HG02973 (cell line): ENCODE data around the gene PGAM5.

ENCODE experiments used
- ATAC-seq: cut with Tn5 transposase; IDR thresholded peaks from one replicate; pipeline ENCODE4 v1.9.1; 2021; ENCODE audit warnings: moderate library complexity; ENCODE audit not compliant: unreplicated experiment

Gene PGAM5

DNA sequence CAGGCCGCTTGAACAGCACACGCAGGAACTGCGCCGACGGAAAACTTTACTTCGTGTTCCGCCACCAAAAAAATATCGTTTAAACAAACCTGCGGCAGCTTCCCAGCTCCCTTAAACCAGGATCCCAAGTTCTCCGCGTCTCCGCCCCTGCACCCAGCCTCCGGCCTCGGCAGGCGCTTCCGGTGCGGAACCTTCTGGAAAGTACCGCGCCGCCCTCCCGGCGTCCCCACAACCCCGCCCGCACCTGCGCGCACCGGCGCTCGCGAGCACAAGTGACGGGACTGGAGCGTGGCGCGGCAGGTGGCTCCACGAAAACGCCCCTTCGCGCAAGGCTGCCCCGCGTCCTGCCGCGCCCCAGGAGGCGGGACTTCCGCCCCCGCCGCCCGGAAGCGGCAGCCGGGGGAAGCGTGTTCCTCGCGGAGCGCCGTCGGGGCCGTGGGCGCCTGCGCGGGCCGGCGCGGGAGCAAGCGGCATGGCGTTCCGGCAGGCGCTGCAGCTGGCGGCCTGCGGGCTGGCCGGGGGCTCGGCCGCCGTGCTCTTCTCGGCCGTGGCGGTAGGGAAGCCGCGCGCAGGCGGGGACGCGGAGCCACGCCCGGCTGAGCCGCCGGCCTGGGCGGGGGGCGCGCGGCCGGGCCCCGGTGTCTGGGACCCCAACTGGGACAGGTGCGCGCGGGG is at the start of gene PGAM5:
TSS of gene PGAM5 (plus strand) at position 438 of the 675 bp plus-strand sequence. CDS start at position 473, 35 bp downstream.
- peak; percentile 90 for ATAC-seq

DNA sequence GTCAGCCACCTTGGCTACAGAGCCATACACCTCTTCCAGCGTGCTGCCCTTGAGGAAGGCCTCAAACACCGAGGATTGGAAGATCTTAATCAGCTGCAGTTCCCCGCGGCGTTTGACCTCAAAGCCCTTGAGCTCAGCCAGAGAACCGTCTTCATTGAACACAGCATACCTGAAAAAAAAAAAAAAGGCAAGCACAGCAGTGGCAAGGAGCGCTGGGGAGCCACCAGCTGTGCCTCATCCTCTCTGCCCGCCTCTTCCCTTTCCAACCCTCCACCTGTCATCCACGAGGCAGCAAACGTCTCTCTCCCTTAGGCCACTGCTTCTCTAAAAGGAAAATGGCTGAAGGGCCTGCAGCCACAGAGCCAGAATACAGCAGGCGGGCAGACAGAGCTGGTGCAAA is 49.6 kb upstream of the PGAM5 start:
- no peak for ATAC-seq

DNA sequence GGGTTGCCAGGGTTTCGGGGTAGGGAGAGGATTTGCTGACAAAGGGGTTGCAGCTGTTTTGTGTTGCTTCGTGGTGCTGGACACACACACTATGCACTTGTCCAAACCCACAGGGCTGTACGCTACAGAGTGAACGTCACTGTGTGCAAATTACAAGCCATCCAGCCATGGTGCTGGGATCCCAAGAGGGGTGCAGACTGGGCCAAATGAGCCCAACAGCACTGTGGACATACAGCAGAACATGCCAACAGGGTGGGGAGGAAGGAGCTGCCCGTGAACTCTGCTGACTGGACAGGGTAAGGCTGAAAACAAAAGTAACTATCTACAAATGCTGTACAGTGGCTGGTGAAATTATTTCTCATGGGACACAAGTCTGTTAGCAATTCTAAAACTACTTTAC is 48.7 kb upstream of the PGAM5 start:
- no peak for ATAC-seq

DNA sequence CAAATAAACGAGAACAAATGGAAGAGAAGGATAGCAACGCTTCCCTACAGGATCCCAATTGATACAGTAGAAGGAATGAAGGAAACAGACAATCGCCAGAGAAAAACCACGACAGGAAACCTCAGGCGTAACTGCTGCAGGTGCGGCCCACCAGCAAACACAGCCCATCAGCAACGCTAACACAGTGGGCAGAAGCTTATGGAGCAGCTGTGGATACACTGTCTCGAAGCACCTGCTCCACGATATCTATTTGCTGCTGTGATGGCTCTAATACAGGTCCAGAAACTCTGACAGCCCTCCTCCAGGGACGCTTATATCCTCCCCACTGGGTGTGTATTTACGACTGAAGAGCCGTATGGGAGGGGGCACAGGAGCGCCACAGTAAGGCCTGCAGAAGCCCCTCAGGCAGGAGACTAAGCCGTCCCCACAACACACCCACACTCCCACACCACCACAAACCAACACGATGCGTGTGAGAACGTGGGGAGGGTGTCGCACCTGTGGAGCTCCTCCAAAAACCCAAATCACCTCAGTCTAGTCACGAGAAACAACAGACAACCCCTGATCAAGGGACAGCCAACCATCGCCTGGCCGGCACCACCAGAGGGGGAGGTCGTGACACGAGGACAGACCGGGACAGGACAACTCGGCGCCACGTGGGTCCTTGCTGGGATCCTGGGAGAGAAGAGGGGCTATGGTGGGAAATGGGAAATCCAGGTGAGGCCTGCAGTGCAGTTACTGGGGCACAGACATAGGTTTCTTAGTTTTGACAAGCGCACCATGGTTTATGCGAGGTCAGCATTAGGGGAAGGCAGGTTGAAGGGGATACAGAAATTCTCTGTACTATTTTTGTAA is 47.5 kb upstream of the PGAM5 start:
- ATAC-seq: no peak

DNA sequence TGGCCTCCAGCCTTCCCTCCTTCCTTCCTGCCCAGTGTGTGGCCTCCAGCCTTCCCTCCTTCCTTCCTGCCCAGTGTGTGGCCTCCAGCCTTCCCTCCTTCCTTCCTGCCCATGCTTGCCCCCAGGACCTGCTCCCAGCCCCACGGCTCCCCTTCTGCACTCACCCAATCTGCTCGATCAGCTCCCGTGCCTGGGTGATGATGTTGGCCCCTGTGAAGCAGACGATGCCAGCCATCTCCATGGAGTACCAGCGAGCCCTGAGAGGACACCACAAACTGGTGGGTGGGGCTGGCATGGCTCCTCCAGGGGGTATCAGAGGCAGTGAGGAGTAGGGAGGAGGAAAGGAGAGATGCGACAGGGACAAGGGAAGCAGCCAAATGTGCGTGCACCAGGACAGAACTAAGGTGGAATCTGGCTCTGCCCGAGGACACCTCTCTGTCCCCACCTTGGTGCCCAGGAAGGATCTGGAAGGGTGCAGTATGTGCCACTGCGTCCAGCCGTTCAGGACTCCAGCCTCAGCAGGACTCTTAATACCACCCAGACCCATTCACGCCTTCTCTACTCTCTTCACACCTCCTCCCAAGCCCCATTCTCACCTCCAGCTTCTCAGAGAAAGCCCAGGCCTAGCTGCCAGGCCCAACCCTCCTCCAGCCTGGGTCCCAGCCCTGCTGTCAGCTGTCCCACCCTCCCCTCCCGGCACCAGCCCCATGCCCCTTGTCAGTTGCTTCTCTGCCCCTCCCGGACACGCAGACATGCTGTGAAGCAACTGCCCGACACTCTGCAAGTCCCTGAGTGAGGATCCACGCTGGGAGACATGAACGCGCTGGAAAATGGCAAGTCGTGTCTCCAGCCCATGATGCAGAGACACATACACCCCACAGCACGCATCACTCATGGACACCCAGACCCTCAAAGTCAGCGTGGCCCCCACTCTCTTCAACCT is 46.2 kb upstream of the PGAM5 start:
- ATAC-seq: no peak

DNA sequence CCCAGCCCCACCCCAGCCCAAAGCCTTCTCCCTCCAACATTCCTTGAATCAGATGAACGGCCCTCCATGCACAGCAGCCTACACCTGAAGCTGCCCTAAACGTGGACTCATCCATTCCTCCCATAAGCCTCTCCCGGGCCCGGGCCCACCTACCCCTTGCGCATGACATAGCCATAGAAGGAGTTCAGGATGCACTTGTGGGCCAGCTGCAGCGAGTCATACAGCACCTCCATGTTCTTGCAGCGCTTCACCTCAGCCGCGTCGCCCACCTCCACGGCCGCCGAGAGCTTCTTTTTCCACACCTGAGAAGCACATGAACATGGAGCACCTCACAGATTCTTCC is 45.5 kb upstream of the PGAM5 start:
- ATAC-seq: no peak

DNA sequence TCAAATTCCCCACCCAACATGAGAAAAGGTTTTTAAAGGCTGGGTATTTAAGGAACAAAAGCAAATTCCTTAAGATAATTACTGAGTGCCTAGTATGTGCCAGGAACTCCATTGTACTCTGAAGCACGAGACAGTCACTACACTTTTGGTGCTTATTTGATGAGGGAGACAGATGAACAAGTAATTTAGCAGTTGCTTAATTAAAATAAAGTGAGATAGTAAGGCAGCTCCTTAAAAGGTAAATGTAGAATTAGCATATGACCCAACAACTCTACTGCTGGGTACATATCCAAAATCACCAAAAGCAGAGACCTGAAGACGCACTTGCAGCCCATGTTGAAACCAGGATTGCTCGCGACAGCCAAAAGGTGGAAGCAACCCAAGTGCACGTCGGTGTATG is 44.8 kb upstream of the PGAM5 start:
- ATAC-seq: no peak

DNA sequence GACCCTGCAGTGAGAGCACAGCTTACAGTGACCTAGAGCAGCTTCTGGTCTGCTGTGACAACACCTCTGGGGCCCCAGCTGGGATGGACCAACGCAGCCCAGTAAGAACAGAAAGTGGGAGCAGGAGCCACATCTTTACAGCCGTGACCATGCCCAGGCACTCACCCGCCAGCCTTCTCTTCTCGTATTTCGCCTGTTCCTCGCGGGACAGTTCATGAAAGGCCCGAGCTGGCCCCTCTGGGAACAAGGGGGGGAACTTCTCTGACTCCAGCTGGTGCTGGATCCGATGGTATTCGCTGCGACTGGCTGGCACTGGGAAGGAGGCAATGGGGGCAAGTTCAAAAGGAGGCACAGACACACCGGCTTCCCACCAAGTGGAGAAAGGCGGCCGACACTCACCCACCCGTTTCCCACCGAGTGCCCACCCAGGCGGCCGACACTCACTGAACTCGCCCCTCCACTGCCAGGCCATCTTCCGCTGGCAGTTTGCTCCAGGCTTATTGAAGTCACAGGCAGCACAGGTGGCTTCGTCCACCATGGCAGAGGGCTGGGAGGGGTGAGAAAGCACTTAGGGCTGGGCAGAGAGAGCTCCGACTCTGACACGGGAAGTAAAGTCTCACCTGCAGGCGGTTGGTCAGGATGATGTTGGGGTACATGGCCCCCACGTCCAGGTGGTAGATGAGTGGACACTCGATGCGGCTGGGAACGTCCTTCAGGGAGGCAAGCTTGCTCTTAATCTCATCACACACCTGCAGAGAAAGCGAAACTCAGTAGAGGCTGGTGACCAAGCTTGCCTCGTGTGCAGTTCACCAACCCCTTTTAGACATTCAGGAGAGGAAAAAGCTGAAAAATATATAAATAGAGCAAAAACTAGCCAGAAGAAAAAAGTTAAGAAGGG is 42.2 kb upstream of the PGAM5 start:
- no peak for ATAC-seq

DNA sequence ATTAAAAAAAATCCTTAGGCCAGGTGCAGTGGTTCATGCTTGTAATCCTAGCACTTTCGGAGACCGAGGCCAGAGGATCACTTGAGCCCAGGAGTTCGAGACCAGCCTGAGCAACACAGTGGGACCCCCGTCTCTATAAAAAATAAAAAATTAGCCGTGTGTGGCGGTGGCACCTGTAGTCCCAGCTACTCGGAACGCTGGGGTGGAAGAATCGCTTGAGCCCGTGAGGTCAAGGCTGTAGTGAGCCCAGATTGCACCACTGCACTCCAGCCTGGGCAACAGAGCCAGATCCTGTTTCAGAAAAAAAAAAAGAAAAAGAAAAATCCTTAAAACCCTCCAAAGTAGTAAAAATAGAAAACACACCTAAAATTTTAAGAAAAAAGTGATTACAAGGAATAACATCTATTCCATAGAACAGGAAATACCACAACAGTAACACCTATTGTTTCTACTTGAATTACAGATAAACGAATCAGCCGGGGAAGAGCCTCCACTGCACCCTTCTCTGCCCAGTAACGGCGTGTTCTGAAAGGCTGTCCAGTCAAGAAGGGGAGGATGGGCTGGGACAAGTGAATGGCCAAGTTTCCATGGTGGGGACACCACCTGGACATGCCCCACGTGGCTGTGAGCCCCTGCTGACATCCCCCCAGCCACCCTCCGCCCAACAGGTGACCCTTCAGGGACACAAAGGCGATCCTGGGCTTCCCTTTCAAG is 41.3 kb upstream of the PGAM5 start:
- no peak for ATAC-seq

DNA sequence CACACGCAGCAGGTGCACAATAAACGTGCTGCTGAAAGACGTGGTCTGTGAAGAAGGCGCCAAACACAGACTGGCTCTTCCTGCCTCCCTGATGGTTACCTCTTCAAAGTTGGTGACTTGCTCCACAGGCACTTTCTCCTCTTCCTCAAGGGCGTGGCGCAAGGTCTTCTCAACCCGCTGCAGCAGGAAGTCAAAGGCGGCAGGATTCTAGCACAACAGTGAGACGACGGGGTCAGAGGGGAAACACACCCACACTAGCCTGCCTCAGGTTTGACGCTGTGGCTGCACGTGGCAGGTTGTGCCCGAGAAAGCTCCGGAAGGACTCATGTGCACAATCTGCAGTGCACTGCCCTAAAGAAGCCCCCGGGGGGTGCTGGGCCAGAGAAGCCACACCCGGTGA is 38.5 kb upstream of the PGAM5 start:
- ATAC-seq: no peak

DNA sequence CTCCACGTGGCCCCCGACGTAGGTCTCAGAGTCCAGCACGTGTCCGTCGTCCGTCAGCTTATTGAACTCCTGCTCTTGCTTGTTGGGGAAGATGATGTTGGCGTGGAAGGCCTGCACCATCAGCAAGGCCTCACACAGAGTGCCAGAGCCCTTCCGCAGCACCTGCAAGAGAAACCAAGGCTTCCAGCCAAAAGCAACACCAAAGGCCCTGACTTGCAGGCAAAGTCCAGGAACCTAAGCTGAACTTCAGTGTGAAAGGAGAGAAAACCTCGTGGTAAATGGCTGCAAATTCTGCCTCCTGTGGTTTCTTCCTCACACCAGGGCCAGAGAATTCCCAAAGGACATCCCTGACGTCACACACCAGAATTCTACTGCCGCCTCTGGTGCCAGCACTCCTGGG is 38.0 kb upstream of the PGAM5 start:
- ATAC-seq: no peak

DNA sequence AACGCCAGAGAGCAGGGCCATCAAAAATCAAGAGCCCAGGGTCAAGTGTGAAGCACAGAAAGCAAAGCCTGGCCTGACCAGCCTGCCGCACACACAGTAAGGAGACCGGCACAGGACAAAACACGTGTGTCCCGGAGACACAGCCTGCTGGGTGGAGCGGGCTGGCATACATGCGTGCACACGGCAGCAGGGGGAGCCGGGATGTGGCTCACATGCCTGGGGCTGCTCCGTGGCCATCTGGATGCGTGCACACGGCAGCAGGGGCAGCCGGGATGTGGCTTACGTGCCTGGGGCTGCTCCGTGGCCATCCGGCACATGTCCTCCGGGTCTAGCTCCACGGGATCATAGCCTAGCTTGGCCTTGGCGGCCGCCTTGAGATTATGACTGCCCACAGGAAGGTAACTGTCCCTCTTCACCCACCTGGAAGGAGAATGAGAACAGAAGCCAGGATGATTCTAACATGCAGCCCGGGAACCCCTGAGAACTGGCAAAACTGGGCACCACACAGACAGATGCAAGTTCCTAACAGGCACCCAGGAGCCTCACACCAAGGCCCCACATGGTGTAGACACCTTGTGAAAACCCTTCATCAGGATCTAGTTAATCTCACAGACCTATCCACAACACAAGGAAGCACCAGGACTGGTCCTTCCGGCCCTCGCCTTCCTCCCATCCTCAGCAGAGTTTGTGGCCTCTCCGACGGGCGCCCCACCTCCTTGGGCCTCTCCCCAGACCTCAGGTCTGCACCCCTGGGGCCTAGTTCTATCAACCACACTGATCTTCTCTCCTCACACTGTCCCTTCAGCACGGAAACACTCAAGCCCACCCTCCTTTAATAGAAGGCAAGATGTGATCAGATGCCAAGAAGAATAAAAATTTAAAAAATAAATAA is 37.1 kb upstream of the PGAM5 start:
- no peak for ATAC-seq

DNA sequence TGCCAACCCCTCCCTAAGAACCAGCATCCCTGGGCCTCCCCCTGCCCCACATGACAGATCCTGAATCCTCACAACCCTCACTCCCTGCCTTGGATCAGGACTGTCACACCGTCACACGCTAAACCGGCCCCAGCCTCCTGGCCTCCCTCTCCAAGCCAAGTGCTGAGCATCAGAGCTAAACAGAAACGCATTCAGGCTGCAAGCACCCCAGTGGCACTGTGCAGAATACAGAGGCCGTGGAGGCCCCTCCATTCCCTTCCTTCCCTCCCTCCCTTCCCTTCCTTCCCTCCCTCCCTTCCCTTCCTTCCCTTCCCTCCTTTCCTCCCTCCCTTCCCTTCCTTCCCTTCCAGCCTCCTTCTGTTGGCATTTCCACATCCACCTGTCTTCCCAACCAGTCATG is 36.1 kb upstream of the PGAM5 start:
- ATAC-seq: no peak

DNA sequence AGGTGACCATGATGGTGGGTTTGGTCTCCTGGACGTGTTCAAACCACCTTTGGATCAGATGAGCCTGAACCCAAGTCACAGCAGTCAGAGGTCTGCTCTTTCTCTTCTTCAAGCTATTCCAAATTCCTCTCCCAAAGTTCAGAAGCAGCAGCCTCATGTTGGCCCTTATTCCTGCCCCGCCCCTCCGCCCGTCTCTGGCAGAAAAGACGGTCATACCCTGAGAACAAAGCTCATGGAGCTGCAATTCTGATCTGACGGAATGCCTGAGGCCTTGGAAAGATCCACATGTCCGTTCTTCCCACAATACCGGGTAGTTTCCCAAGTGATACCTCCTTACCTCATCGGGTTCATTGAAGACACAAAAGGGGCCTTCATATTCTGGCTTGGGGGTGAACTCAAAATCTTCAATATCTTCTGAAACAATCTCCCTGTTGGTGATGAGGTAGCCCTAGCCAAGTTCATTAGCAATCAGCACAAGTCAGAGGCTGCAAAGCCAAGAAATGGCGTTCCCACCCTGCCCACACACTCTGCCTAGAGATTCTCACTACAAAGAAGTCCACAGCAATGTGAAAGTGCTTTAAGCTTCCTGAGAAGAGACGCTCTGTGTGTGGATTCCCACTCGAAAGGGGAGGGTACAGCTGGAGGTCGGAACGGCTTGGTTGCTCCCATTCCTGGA is 34.7 kb upstream of the PGAM5 start:
- no peak for ATAC-seq

DNA sequence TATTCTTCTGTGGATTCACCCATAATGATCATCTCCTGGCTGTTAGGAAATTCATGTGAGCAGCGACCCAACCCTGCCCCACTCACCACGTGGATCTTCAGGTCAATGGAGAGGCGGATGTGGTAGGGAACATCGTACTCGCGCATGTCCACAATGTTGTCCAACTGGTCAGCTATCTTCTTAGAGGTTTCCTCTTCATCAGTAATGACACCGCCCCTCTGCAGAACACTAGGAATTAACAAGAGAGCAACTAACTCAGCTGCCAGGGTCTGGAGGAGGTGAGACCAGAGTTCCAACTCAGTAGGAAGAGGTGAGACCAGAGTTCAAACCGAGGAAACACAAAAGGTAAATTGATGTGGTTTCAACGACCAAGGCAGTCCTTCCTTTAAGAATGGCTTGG is 33.1 kb upstream of the PGAM5 start:
- ATAC-seq: no peak

DNA sequence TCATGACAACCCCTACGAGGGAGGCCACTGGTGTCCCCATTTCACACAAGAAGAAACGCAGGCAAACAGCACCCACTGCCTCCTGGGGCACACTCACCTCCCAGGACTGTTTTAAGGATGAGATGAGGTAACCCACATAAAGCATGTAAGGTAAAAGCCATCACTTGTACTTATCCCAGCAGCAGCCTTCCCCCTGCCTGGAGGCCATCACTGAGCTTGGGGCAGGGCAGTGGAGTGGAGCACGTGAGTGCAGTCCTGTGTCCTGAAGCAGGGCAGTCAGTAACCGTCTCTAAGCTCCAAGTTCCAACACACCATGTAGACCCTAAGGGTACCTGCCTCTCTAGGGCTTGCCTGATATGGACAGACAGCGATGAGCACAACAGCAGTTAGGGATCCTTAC is 25.2 kb upstream of the PGAM5 start:
- ATAC-seq: no peak

DNA sequence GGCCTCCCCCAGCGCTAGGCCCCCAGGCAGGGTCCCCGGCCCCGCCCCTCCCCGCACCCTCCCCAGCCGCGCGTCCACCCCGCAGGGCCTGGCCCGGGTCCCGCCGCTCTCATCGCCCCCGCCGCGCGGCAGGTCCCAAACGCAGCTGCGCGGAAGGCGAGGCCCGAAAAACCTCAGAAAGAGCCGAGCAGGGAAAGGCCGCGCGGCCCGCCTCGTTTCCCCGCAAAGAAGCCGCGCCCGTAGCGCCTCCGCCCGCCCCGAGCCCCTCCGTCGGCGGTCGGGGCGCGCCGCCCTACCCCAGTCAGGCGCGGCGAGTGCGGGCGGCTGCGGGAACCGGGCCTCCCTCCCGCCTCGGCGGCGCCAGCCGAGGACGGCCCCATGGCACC is 23.8 kb upstream of the PGAM5 start:
- ATAC-seq: peak; percentile 14
